ENCODE measurements around the gene GLIS1. TPM values are rescaled to one million over a fixed set of nuclear protein-coding genes. Genes with fewer than 3 reads are reported as not detected.
A peak's percentile ranks its signal among the peaks of the same experiment; 100 is the strongest.

The GLIS1 gene
- total and polyA plus RNA-seq, 2 experiments from 2014 or later = 0.77 to 0.95 TPM

DNA sequence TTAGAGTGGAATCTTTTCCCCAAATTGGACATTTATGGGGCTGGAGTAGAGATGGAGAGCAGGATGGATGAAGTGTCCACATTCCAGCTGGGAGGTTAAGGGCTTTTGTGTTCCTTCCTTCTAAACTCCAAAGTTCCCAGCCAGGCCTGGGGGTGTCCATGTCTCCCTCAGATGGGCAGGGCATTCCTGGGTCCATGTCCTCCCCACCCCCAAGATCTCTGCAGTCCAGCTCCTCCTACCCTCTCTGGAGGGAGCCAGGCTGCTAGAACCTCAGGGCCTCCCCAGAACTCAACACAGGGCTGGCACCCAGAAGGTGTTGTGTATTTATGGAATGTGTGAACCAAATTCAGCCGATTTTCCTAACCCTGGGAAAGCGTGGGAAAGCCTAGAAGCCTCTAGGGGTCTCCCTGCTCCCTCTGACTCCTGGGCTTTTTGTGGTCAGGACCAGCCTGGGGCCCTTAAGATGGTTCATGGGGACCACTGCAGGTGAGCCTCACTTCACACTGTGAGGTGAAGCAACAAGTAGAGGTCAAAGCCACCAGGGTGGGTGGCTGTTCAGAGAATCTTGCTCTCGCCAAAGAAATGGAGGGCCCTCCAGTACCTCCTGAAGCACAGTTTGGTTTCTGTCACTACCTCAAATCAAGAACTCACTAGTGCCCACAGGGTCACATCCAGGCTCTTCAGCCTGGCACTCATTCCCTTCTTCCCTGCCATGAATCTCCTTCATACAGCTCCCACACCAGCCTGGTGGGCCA, 54.8 kb downstream of the GLIS1 start:
- no peaks in the 10 kb centered on the region for H3K9me3 ChIP-seq (ENCODE audit: low read depth)
- peak in 1 of 2 donors; percentile 41 for DNase-seq (ENCODE audit: low read depth in 1 of 2, low spot score in 1 of 2)
- peaks cover 3% of the 10 kb centered on the region for H3K27me3 ChIP-seq
- H3K36me3 ChIP-seq = no peaks in the 10 kb centered on the region
- no peak overlapping the region for H3K27ac ChIP-seq
- no peak overlapping the region for H3K4me3 ChIP-seq
- TF ChIP-seq, protein P1, sequence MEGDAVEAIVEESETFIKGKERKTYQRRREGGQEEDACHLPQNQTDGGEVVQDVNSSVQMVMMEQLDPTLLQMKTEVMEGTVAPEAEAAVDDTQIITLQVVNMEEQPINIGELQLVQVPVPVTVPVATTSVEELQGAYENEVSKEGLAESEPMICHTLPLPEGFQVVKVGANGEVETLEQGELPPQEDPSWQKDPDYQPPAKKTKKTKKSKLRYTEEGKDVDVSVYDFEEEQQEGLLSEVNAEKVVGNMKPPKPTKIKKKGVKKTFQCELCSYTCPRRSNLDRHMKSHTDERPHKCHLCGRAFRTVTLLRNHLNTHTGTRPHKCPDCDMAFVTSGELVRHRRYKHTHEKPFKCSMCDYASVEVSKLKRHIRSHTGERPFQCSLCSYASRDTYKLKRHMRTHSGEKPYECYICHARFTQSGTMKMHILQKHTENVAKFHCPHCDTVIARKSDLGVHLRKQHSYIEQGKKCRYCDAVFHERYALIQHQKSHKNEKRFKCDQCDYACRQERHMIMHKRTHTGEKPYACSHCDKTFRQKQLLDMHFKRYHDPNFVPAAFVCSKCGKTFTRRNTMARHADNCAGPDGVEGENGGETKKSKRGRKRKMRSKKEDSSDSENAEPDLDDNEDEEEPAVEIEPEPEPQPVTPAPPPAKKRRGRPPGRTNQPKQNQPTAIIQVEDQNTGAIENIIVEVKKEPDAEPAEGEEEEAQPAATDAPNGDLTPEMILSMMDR (IDR thresholded peaks at IDR 0.05; ENCODE audit: low read depth, low read length) = peak; percentile 19
- H3K4me1 ChIP-seq (ENCODE audit: low read depth) = peaks cover 2% of the 10 kb centered on the region

DNA sequence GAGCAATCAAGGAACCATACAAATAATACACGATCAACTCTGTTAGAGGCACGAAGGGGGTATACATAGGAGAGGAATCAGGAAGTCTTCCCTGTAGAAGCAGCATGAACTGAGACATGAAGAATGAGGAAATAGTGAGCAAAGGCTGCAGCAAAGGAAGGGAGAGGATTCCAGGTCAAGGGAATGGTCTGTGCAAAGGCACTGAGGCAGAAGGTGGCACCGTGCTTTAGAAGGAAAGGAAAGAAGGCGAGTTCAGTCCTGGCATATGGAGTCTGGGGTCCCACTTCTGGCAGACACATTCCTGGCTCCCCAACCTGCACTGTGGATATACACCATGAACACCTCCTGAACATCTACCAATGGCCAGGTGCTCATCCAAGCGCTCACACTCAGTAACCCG, 56.1 kb downstream of the GLIS1 start:
- Histone ChIP-seq H3K9me3 (ENCODE audit: low read depth) (no peaks in the 10 kb centered on the region), H3K27ac (no peak overlapping the region), H3K36me3 (no peaks in the 10 kb centered on the region), H3K27me3 (peaks cover 3% of the 10 kb centered on the region), H3K4me1 (ENCODE audit: low read depth) (peaks cover 2% of the 10 kb centered on the region), H3K4me3 (no peak overlapping the region)
- no peak for DNase-seq (ENCODE audit: low read depth in 1 of 2, low spot score in 1 of 2)
- TF ChIP-seq, protein P1 (IDR thresholded peaks at IDR 0.05; ENCODE audit: low read depth, low read length) = no peak

DNA sequence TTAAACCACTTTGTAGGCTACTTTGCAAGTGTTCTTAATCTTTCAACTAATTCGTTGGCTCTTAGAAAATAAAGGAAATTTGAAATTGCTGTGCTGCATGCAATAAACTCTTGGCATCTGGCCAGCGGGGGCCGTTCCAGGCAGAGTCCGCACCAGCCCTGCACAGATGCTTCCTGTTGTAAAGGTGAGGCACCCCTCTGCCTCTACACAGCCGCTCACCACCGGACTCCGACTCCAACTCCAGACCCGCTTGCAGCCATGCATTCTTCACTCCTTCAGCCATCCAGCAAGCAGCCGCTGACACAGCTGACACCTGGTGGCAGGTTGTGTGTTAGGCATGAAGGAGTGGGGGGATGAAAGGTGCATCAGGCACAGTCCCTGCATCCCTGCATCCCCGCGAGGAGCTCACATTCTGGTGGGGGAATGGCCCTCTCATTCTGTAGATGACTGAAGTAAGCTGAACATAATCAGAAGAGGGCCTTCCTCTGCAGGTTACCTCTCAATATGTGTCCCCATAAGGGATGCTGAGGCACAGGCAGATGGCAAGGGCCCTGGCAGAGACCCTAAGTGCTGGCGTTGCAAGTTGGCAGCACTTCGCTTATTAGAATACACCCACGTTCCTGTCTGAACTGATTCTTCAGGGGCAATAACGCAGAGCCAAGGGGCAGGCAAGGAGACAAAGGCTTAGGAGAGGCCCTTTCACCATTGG, 56.8 kb downstream of the GLIS1 start:
- no peak overlapping the region for H3K27ac ChIP-seq
- DNase-seq (ENCODE audit: low read depth in 1 of 2, low spot score in 1 of 2) = peak; percentile 49 to 63
- no peak overlapping the region for H3K4me3 ChIP-seq
- no peaks in the 10 kb centered on the region for H3K9me3 ChIP-seq (ENCODE audit: low read depth)
- peaks cover 3% of the 10 kb centered on the region for H3K27me3 ChIP-seq
- no peaks in the 10 kb centered on the region for H3K36me3 ChIP-seq
- peaks cover 2% of the 10 kb centered on the region for H3K4me1 ChIP-seq (ENCODE audit: low read depth)
- TF ChIP-seq, protein P1 (IDR thresholded peaks at IDR 0.05; ENCODE audit: low read depth, low read length) = peak; percentile 52

DNA sequence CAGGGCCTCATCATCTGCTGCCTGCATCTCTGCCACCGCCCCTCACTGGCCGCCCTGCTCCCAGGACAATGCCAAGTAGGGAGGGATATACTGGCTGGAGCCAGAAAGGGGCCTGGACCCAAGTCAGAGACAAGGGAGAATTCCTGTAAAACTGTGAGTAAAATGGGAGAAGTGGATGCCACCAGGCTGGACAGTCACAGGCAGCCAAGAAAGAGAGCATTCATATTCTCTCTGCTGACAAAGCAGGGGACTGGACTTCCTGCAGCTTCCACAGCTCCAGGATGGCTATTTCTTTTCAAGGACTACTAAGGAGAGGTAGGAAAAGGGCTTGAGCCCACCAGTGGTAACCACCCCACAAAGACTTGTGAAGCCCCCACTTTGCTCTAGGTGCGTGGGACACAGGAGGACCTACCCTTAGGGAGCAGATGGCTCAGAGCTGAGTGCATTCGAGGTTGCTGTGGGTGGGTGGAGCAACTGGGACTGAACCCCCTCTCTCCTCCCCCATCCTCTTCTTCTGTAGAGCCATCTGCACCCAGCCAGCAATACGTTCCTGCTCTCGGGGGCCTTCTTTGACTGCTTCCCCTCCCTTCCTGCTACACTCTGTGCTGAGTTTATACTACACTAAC, 57.5 kb downstream of the GLIS1 start:
- DNase-seq (ENCODE audit: low read depth in 1 of 2, low spot score in 1 of 2) = no peak

DNA sequence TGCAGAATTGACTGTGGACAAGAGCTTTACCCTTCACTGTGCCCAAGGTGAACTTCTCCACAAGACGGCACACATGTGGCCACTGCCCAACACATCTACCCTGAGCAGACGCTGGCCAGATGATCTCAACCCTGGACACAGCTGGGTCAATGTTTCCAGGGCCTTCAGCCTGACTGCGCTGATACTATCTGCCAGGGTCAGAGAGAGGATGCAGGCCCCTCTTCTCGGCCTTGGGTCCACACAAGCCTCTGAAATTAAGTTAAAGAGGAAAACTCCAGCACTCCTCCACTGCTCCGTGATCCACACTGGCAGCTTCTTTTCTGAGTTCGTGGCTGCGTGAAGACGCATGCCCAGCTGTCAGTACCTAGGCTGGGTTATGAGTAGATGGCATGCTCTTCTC, 58.1 kb downstream of the GLIS1 start:
- no peaks in the 10 kb centered on the region for H3K36me3 ChIP-seq
- TF ChIP-seq, protein P1 (IDR thresholded peaks at IDR 0.05; ENCODE audit: low read depth, low read length) = no peak

More for the DNA sequence above, 57.5 kb downstream of the GLIS1 start:
- Histone ChIP-seq H3K4me3 (no peak overlapping the region), H3K36me3 (no peaks in the 10 kb centered on the region), H3K9me3 (ENCODE audit: low read depth) (no peaks in the 10 kb centered on the region), H3K27ac (no peak overlapping the region), H3K4me1 (ENCODE audit: low read depth) (peaks cover 2% of the 10 kb centered on the region), H3K27me3 (peaks cover 3% of the 10 kb centered on the region)
- TF ChIP-seq, protein P1 (IDR thresholded peaks at IDR 0.05; ENCODE audit: low read depth, low read length) = no peak

More for the DNA sequence above, 58.1 kb downstream of the GLIS1 start:
- Histone ChIP-seq H3K4me3 (no peak overlapping the region), H3K27me3 (peaks cover 3% of the 10 kb centered on the region), H3K27ac (no peak overlapping the region), H3K4me1 (ENCODE audit: low read depth) (peaks cover 2% of the 10 kb centered on the region), H3K9me3 (ENCODE audit: low read depth) (no peaks in the 10 kb centered on the region)
- no peak for DNase-seq (ENCODE audit: low read depth in 1 of 2, low spot score in 1 of 2)

Measured in cardiac muscle cell (in vitro differentiated cells and primary cell).